Peyer's patch (tissue), 4 donors: ENCODE results near the gene CSH2.
"Not testable (repeated sequence)": the region's sequence is repeated elsewhere in the genome, so short reads cannot be mapped to it uniquely, and the experiment has no call there.

Experiments used
- CTCF ChIP-seq, 6 experiments: fragments of 450-650 bp in 4 of 6; fragments of 200-600 bp in 2 of 6; sonication (generic) in 1 of 6; IDR thresholded peaks; one replicate each; pipeline ENCODE4 v1.5.1; 2017 to 2019; ENCODE audit warnings: antibody characterized with exemption in 6 of 6, mild to moderate bottlenecking in 3 of 6, moderate library complexity in 1 of 6
- POLR2A ChIP-seq, 2 donors: fragments of 450-650 bp; IDR thresholded peaks; one replicate each; pipeline ENCODE4 v1.5.1; 2017; ENCODE audit warnings: antibody characterized with exemption in 2 of 2, mild to moderate bottlenecking in 2 of 2, moderate library complexity in 2 of 2

- TF ChIP-seq CTCF, POLR2A (IDR thresholded peaks at IDR 0.05): not testable (repeated sequence)
Measured at GRCh38 chr17:63909586-63909985, 36.1 kb upstream of the CSH2 start.
